ENCODE measurements around the gene MYOM1.
"Not testable (repeated sequence)": the region's sequence is repeated elsewhere in the genome, so short reads cannot be mapped to it uniquely, and the experiment has no call there.

MYOM1 gene

GRCh38 chr18:3025544-3025943 is 194.2 kb downstream of the MYOM1 start:
- no peak overlapping the region for H3K9ac ChIP-seq (ENCODE audit: low read length)
- no peak overlapping the region for H3K4me3 ChIP-seq (ENCODE audit: low read length)
- H3K27me3 ChIP-seq (replicated peaks; ENCODE audit: insufficient read depth, low read length) = no peaks in the 10 kb centered on the region
- no peak overlapping the region for H3K27ac ChIP-seq (ENCODE audit: low read length)
- no peaks in the 10 kb centered on the region for H3K9me3 ChIP-seq (replicated peaks; ENCODE audit: insufficient read depth, low read length)
- H3K4me1 ChIP-seq (ENCODE audit: low read length) = no peaks in the 10 kb centered on the region
- H3K4me2 ChIP-seq (ENCODE audit: low read depth, low read length) = no peak overlapping the region
- H3K9me2 ChIP-seq (replicated peaks; ENCODE audit: insufficient read depth, low read length) = no peaks in the 10 kb centered on the region
- no peaks in the 10 kb centered on the region for H3F3A ChIP-seq (ENCODE audit: insufficient read depth, low read length)
- TF ChIP-seq EZH2 (optimal IDR thresholded peaks at IDR 0.05; ENCODE audit: low read depth, low read length) (no peak), EZH2phosphoT487 (IDR thresholded peaks at IDR 0.05; ENCODE audit: low read length) (no peak), CTCF (IDR thresholded peaks at IDR 0.05; ENCODE audit: low read length) (no peak)
- H3K36me3 ChIP-seq (replicated peaks; ENCODE audit: insufficient read depth, low read length) = no peaks in the 10 kb centered on the region
- DNase-seq = no peak
- no peaks in the 10 kb centered on the region for H3K79me2 ChIP-seq (ENCODE audit: low read length)
- no peak overlapping the region for H2AFZ ChIP-seq (ENCODE audit: low read length)
- H4K20me1 ChIP-seq (ENCODE audit: insufficient read depth, low read length) = no peaks in the 10 kb centered on the region

- H3K4me2 ChIP-seq (ENCODE audit: low read depth, low read length); H3K4me3 ChIP-seq (ENCODE audit: low read length); DNase-seq; H3F3A ChIP-seq (ENCODE audit: insufficient read depth, low read length); H2AFZ ChIP-seq (ENCODE audit: low read length); H3K27ac ChIP-seq (ENCODE audit: low read length); H3K9me3 ChIP-seq (replicated peaks; ENCODE audit: insufficient read depth, low read length); H3K79me2 ChIP-seq (ENCODE audit: low read length); H3K9ac ChIP-seq (ENCODE audit: low read length); H3K9me2 ChIP-seq (replicated peaks; ENCODE audit: insufficient read depth, low read length); H3K27me3 ChIP-seq (replicated peaks; ENCODE audit: insufficient read depth, low read length); H3K4me1 ChIP-seq (ENCODE audit: low read length); H3K36me3 ChIP-seq (replicated peaks; ENCODE audit: insufficient read depth, low read length); H4K20me1 ChIP-seq (ENCODE audit: insufficient read depth, low read length): not testable (repeated sequence)
These were observed 196.2 kb downstream of the MYOM1 start for GRCh38 chr18:3023603-3024002.

All from MM.1S (cell line).